GM12878 (cell line): ENCODE data around the gene BAAT.

Experiments
- CTCF ChIP-seq, 3 experiments: IDR thresholded peaks in 2 of 3; conservative IDR thresholded peaks in 1 of 3; 2 replicates each; pipeline ENCODE4 v1.5.1; 2011; ENCODE audit warnings: low read depth in 3 of 3, low read length in 3 of 3, mild to moderate bottlenecking in 3 of 3, control low read depth in 2 of 3, moderate library complexity in 2 of 3, inconsistent platforms in 1 of 3, mixed read lengths in 1 of 3; ENCODE audit not compliant: control insufficient read depth in 2 of 3, insufficient read depth in 1 of 3; ENCODE audit errors: extremely low read depth in 1 of 3
- EP300 ChIP-seq, 2 experiments: fragments of 150-350 bp in 1 of 2; IDR thresholded peaks; 2 replicates each; pipeline ENCODE4 v1.6.1; 2011 to 2012; ENCODE audit warnings: low read depth in 2 of 2, low read length in 2 of 2, borderline replicate concordance in 1 of 2, improper control_type of control experiment in 1 of 2, inconsistent platforms in 1 of 2; ENCODE audit not compliant: control insufficient read depth in 1 of 2
- ESRRA ChIP-seq: IDR thresholded peaks from 2 replicates; pipeline ENCODE4 v1.6.1; 2012; ENCODE audit warnings: mild to moderate bottlenecking, low read length, improper control_type of control experiment
- MTA3 ChIP-seq: IDR thresholded peaks from 2 replicates; pipeline ENCODE4 v1.6.1; 2012; ENCODE audit warnings: low read length, inconsistent platforms, borderline replicate concordance
- POLR2AphosphoS2 ChIP-seq: IDR thresholded peaks from 2 replicates; pipeline ENCODE4 v1.6.1; 2011; ENCODE audit warnings: low read depth, mild to moderate bottlenecking, low read length, improper control_type of control experiment, moderate library complexity
- RCOR1 ChIP-seq: conservative IDR thresholded peaks from 2 replicates; pipeline ENCODE4 v1.6.1; 2012; ENCODE audit warnings: low read depth, low read length, improper control_type of control experiment
- SIX5 ChIP-seq: IDR thresholded peaks from 2 replicates; pipeline ENCODE4 v1.6.1; 2011; ENCODE audit warnings: mild to moderate bottlenecking, low read depth, low read length, moderate library complexity; ENCODE audit not compliant: severe bottlenecking
- SKIL ChIP-seq: fragments of 450-650 bp; IDR thresholded peaks from 2 replicates; pipeline ENCODE4 v1.6.1; 2017; ENCODE audit warnings: mild to moderate bottlenecking, low read depth, inconsistent platforms; ENCODE audit not compliant: poor library complexity, severe bottlenecking
- YY1 ChIP-seq: IDR thresholded peaks from 2 replicates; pipeline ENCODE4 v1.6.1; 2011; ENCODE audit warnings: low read depth, mild to moderate bottlenecking, low read length

GRCh38 chr9:101371813-101372212 is 13.0 kb downstream of the BAAT start:
- no peak for TF ChIP-seq POLR2AphosphoS2
- TF ChIP-seq CTCF (IDR thresholded peaks at IDR 0.05 in 2 of 3, conservative IDR thresholded peaks at IDR 0.05 in 1 of 3; ENCODE audit: control insufficient read depth in 2 of 3, extremely low read depth in 1 of 3, insufficient read depth in 1 of 3, low read depth in 3 of 3, low read length in 3 of 3) = no peak
- no peak for TF ChIP-seq SIX5
- TF ChIP-seq ESRRA = no peak
- TF ChIP-seq RCOR1 = no peak
- no peak for TF ChIP-seq MTA3
- no peak for TF ChIP-seq EP300 (IDR thresholded peaks at IDR 0.05; ENCODE audit: borderline replicate concordance in 1 of 2, control insufficient read depth in 1 of 2, low read depth in 2 of 2, low read length in 2 of 2)
- no peak for TF ChIP-seq YY1
- no peak for TF ChIP-seq SKIL
